Thyroid gland (tissue), 4 donors: ENCODE results near the gene PRRG1.

Experiments
- POLR2A ChIP-seq, 2 donors: fragments of 450-650 bp; IDR thresholded peaks; one replicate each; pipeline ENCODE4 v1.6.1; 2017; ENCODE audit warnings: antibody characterized with exemption in 2 of 2, mild to moderate bottlenecking in 2 of 2, moderate library complexity in 1 of 2
- TF ChIP-seq, protein P1 (sequence below), 6 experiments: fragments of 200-600 bp in 3 of 6; fragments of 450-650 bp in 3 of 6; sonication (generic) in 3 of 6; IDR thresholded peaks; one replicate each; pipeline ENCODE4 v1.5.1; 2016 to 2019; ENCODE audit warnings: antibody characterized with exemption in 6 of 6, mild to moderate bottlenecking in 2 of 6, inconsistent platforms in 1 of 6, moderate library complexity in 1 of 6

DNA sequence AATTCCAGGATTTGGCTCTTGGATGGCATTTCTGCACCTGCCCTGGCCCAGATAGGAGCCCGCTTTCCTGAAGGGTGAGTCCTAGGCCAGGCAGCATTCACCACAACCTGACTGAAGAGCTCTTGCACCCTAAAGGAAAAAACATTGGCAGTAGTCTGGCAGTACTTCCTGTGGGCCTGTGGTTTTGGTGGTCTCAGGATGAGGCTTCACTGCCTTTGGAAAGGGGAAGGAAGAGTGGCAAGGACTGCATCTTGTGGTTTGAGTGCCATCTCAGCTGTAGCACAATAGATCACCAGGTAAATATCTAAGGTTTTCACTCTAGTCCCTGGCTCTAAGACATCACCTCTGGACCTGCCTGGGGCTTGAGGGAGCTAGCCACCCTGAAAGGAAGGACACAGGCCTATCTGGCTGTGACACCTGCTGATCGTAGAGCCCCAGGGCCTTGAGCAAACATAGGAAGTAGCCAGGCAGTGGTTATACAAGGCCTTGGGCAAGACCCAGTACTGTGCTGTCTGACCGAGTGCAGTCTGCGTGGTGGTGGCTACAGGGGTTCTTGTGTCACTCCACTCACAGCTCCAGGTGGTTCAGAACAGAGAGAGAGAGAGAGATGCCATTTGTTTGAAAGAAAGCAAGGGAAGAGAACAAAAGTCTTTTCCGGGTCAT, 28.5 kb upstream of the PRRG1 start:
- TF ChIP-seq POLR2A (IDR thresholded peaks at IDR 0.05): no peak
- TF ChIP-seq, protein P1, sequence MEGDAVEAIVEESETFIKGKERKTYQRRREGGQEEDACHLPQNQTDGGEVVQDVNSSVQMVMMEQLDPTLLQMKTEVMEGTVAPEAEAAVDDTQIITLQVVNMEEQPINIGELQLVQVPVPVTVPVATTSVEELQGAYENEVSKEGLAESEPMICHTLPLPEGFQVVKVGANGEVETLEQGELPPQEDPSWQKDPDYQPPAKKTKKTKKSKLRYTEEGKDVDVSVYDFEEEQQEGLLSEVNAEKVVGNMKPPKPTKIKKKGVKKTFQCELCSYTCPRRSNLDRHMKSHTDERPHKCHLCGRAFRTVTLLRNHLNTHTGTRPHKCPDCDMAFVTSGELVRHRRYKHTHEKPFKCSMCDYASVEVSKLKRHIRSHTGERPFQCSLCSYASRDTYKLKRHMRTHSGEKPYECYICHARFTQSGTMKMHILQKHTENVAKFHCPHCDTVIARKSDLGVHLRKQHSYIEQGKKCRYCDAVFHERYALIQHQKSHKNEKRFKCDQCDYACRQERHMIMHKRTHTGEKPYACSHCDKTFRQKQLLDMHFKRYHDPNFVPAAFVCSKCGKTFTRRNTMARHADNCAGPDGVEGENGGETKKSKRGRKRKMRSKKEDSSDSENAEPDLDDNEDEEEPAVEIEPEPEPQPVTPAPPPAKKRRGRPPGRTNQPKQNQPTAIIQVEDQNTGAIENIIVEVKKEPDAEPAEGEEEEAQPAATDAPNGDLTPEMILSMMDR (IDR thresholded peaks at IDR 0.05): no peak
